Measurements from ENCODE around the gene BICC1.

BICC1 gene

GRCh38 chr10:58718596-58718995 is 205.9 kb downstream of the BICC1 start:
- no peak overlapping the region for H3K4me3 ChIP-seq (ENCODE audit: low read length)
- no peak for DNase-seq (ENCODE audit: low read depth, low spot score)

- DNase-seq (ENCODE audit: low read depth, low spot score), result no peak
- H3K4me3 ChIP-seq (ENCODE audit: low read length), result no peak overlapping the region
Measured at GRCh38 chr10:58721601-58722281, 209.1 kb downstream of the BICC1 start.

- no peak for DNase-seq (ENCODE audit: low read depth, low spot score)
- H3K4me3 ChIP-seq (ENCODE audit: low read length), result no peak overlapping the region
Measured at GRCh38 chr10:58723186-58723585, 210.5 kb downstream of the BICC1 start.

GRCh38 chr10:58723966-58724365 is 211.3 kb downstream of the BICC1 start:
- no peak for DNase-seq (ENCODE audit: low read depth, low spot score)
- H3K4me3 ChIP-seq (ENCODE audit: low read length), result no peak overlapping the region

GRCh38 chr10:58724781-58725180 is 212.1 kb downstream of the BICC1 start:
- no peak overlapping the region for H3K4me3 ChIP-seq (ENCODE audit: low read length)
- no peak for DNase-seq (ENCODE audit: low read depth, low spot score)

GRCh38 chr10:58725901-58726300 is 213.2 kb downstream of the BICC1 start:
- DNase-seq (ENCODE audit: low read depth, low spot score), result no peak

GRCh38 chr10:58727633-58728032 is 215.0 kb downstream of the BICC1 start:
- no peak overlapping the region for H3K4me3 ChIP-seq (ENCODE audit: low read length)
- no peak for DNase-seq (ENCODE audit: low read depth, low spot score)

More at GRCh38 chr10:58725901-58726300, 213.2 kb downstream of the BICC1 start:
- H3K4me3 ChIP-seq (ENCODE audit: low read length), result no peak overlapping the region

GRCh38 chr10:58731276-58731675 is 218.6 kb downstream of the BICC1 start:
- DNase-seq (ENCODE audit: low read depth, low spot score), result no peak

GRCh38 chr10:58733436-58733835 is 220.8 kb downstream of the BICC1 start:
- no peak overlapping the region for H3K4me3 ChIP-seq (ENCODE audit: low read length)
- DNase-seq (ENCODE audit: low read depth, low spot score), result no peak

More at GRCh38 chr10:58731276-58731675, 218.6 kb downstream of the BICC1 start:
- H3K4me3 ChIP-seq (ENCODE audit: low read length), result no peak overlapping the region

- no peak for DNase-seq (ENCODE audit: low read depth, low spot score)
- H3K4me3 ChIP-seq (ENCODE audit: low read length), result no peak overlapping the region
Measured at GRCh38 chr10:58734116-58734515, 221.4 kb downstream of the BICC1 start.

GRCh38 chr10:58734664-58735063 is 222.0 kb downstream of the BICC1 start:
- DNase-seq (ENCODE audit: low read depth, low spot score), result no peak
- H3K4me3 ChIP-seq (ENCODE audit: low read length), result no peak overlapping the region

GRCh38 chr10:58735087-58735486 is 222.4 kb downstream of the BICC1 start:
- no peak overlapping the region for H3K4me3 ChIP-seq (ENCODE audit: low read length)
- no peak for DNase-seq (ENCODE audit: low read depth, low spot score)

GRCh38 chr10:58740620-58741369 is 228.1 kb downstream of the BICC1 start:
- DNase-seq (ENCODE audit: low read depth, low spot score), result no peak
- no peak overlapping the region for H3K4me3 ChIP-seq (ENCODE audit: low read length)

- DNase-seq (ENCODE audit: low read depth, low spot score), result no peak
- H3K4me3 ChIP-seq (ENCODE audit: low read length), result no peak overlapping the region
Measured at GRCh38 chr10:58741673-58742072, 229.0 kb downstream of the BICC1 start.

GRCh38 chr10:58742141-58742540 is 229.5 kb downstream of the BICC1 start:
- no peak for DNase-seq (ENCODE audit: low read depth, low spot score)

GRCh38 chr10:58743466-58744115 is 230.9 kb downstream of the BICC1 start:
- no peak overlapping the region for H3K4me3 ChIP-seq (ENCODE audit: low read length)
- no peak for DNase-seq (ENCODE audit: low read depth, low spot score)

More at GRCh38 chr10:58742141-58742540, 229.5 kb downstream of the BICC1 start:
- no peak overlapping the region for H3K4me3 ChIP-seq (ENCODE audit: low read length)

- DNase-seq (ENCODE audit: low read depth, low spot score), result no peak
- no peak overlapping the region for H3K4me3 ChIP-seq (ENCODE audit: low read length)
Measured at GRCh38 chr10:58746474-58747185, 234.0 kb downstream of the BICC1 start.

GRCh38 chr10:58747687-58748086 is 235.0 kb downstream of the BICC1 start:
- DNase-seq (ENCODE audit: low read depth, low spot score), result no peak
- no peak overlapping the region for H3K4me3 ChIP-seq (ENCODE audit: low read length)

- H3K4me3 ChIP-seq (ENCODE audit: low read length), result no peak overlapping the region
- DNase-seq (ENCODE audit: low read depth, low spot score), result no peak
Measured at GRCh38 chr10:58752665-58753064, 240.0 kb downstream of the BICC1 start.

- no peak overlapping the region for H3K4me3 ChIP-seq (ENCODE audit: low read length)
- DNase-seq (ENCODE audit: low read depth, low spot score), result no peak
Measured at GRCh38 chr10:58753425-58753824, 240.8 kb downstream of the BICC1 start.

All from Jurkat, Clone E6-1 (cell line).